ENCODE measurements around the gene REEP1.

DNA sequence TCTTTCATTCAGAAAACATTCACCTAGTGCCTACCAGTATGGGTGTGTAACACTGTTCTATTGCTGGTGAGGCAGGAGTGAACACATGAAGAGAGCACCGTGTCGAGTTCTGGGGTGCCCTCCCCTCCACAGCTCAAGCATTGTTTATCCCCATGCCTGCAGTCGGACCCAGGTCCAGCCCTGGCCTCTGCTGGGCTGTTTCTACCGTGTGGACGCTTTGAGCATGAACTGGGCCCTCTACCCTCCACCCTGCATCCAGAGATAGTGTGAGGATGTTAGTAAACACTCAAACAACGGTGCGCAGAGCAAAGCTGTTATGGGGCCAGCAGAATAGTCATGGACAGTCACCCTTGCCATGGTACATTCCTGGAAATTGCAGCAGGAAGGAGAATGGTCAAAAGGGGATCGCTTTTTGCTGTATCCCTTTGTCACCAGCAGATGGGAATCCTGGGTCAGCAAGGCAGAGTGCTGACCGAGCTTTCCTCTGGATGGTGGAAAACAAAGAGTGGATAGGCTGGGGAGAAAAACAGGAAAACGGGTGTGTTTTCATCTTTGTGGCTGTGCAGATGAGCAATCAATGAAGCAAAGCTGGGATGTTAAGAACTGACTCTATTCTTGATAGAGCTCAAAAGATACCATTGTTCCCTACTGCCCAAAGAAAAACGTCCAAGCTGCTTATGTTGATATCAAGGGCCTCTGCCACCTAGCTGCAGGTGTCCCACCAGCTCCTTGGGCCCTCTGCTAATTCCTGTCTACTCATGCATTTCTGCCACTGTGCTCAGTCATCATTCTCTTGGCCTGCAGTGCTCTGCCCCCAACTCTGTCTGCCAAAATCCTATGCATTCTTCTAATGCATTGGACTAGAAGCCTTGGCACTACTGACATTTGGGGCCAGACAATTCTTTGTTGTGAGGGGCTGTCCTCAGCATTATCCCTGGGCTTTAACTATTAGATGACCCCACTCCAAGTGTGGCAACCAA lies 38.7 kb downstream of the REEP1 start:
- no peak for TF ChIP-seq POLR2A (IDR thresholded peaks at IDR 0.05; ENCODE audit: low read depth, low read length)
- TF ChIP-seq, protein P1, sequence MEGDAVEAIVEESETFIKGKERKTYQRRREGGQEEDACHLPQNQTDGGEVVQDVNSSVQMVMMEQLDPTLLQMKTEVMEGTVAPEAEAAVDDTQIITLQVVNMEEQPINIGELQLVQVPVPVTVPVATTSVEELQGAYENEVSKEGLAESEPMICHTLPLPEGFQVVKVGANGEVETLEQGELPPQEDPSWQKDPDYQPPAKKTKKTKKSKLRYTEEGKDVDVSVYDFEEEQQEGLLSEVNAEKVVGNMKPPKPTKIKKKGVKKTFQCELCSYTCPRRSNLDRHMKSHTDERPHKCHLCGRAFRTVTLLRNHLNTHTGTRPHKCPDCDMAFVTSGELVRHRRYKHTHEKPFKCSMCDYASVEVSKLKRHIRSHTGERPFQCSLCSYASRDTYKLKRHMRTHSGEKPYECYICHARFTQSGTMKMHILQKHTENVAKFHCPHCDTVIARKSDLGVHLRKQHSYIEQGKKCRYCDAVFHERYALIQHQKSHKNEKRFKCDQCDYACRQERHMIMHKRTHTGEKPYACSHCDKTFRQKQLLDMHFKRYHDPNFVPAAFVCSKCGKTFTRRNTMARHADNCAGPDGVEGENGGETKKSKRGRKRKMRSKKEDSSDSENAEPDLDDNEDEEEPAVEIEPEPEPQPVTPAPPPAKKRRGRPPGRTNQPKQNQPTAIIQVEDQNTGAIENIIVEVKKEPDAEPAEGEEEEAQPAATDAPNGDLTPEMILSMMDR (conservative IDR thresholded peaks at IDR 0.05; ENCODE audit: low read depth, low read length), result 0 out of 2 replicates have a peak, but pooled peaks have one; percentile 16
- TF ChIP-seq MXI1 (IDR thresholded peaks at IDR 0.05; ENCODE audit: borderline replicate concordance, low read depth, low read length), result no peak
- TF ChIP-seq MAZ (IDR thresholded peaks at IDR 0.05; ENCODE audit: borderline replicate concordance, low read depth, low read length), result no peak
- TF ChIP-seq CHD1 (IDR thresholded peaks at IDR 0.05; ENCODE audit: low read depth, low read length), result no peak
- peak; percentile 11; the same call in 1 of the 2 replicates for TF ChIP-seq RAD21 (IDR thresholded peaks at IDR 0.05; ENCODE audit: low read length)
- TF ChIP-seq CEBPB (IDR thresholded peaks at IDR 0.05; ENCODE audit: low read depth, low read length), result no peak
- TF ChIP-seq SMC3 (IDR thresholded peaks at IDR 0.05; ENCODE audit: low read depth, low read length), result 0 out of 2 replicates have a peak, but pooled peaks have one; percentile 12
- TF ChIP-seq FOS (IDR thresholded peaks at IDR 0.05; ENCODE audit: low read depth, low read length), result no peak
- TF ChIP-seq NFE2L2 (IDR thresholded peaks at IDR 0.05; ENCODE audit: low read depth, low read length), result no peak
- TF ChIP-seq, protein P2, sequence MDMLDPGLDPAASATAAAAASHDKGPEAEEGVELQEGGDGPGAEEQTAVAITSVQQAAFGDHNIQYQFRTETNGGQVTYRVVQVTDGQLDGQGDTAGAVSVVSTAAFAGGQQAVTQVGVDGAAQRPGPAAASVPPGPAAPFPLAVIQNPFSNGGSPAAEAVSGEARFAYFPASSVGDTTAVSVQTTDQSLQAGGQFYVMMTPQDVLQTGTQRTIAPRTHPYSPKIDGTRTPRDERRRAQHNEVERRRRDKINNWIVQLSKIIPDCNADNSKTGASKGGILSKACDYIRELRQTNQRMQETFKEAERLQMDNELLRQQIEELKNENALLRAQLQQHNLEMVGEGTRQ (IDR thresholded peaks at IDR 0.05; ENCODE audit: low read depth, low read length), result no peak
- TF ChIP-seq RFX5 (IDR thresholded peaks at IDR 0.05; ENCODE audit: low read depth, low read length), result no peak
- TF ChIP-seq, protein P3, sequence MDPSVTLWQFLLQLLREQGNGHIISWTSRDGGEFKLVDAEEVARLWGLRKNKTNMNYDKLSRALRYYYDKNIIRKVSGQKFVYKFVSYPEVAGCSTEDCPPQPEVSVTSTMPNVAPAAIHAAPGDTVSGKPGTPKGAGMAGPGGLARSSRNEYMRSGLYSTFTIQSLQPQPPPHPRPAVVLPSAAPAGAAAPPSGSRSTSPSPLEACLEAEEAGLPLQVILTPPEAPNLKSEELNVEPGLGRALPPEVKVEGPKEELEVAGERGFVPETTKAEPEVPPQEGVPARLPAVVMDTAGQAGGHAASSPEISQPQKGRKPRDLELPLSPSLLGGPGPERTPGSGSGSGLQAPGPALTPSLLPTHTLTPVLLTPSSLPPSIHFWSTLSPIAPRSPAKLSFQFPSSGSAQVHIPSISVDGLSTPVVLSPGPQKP (IDR thresholded peaks at IDR 0.05; ENCODE audit: borderline replicate concordance, low read depth, low read length), result no peak

All from IMR-90 (cell line).